ENCODE data around the gene KRT13. TPM values are rescaled to one million over a fixed set of nuclear protein-coding genes. Genes with fewer than 3 reads are reported as not detected.

KRT13 gene
- total and polyA plus RNA-seq, 2 donors (not counting 3 experiments of a cell fraction or from before 2014, with no cell fraction given), result not detected

DNA sequence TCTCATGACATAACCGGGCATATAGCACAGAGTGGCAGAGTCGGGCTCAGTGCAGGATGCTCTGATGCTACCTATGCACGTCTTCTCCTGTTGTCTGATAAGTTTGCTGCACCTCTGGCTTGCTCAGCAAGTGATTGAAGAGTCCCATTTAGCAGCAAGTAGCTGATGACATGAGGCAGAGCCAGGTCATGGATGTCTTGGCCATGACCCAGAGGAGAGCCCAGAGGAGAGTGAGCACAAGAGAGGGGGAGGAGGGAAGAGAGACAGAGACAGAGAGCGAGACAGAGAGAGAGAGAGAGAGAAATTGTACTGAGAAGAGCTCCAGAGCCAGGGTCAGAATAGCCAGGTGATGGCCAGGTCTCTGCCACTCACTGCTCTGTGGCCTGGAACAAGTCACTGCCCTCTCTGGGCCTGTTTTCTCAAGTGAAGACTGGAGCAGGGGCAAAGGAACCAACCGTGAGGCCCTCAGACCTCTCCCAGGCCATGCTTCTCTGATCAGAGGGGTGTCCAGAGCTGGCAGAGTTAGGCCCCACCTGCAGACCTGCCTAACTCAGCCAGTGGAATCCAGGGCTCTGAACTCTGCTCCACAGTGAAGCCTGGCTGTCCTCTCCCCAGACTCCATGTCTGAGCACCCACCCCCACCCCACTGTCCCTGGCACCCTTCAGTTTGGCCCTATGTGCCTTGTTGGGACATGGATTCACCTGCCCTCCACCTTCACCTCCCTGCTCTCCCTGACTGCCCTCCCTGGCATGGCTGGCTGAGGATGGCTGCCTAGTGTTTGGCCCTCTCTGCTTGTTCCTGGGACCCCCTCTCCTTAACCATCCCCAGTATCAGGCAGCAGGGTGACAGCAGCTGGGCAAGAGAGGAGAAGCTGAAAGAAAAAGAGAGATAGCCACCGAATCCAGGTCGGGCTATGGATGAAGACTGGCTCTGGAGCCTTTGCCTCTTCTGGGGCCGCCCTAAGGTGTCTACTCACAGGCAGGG, 20.2 kb downstream of the KRT13 start:
- no peaks in the 10 kb centered on the region for H3K9me3 ChIP-seq (replicated peaks; ENCODE audit: control insufficient read depth, insufficient read depth, low read length)
- H3K9ac ChIP-seq (replicated peaks; ENCODE audit: extremely low read depth, insufficient read depth, low read length), result no peak overlapping the region
- no peaks in the 10 kb centered on the region for H3K79me2 ChIP-seq (ENCODE audit: control insufficient read depth, insufficient read depth, low read length)
- no peaks in the 10 kb centered on the region for H3K4me1 ChIP-seq (ENCODE audit: control insufficient read depth, extremely low read depth, insufficient read depth, low read length)
- H3K36me3 ChIP-seq (ENCODE audit: control insufficient read depth in 2 of 2, extremely low read depth in 1 of 2, insufficient read depth in 2 of 2, low read length in 2 of 2), result no peaks in the 10 kb centered on the region
- DNase-seq (ENCODE audit: low read depth, low spot score), result no peak
- no peak for TF ChIP-seq MAX (IDR thresholded peaks at IDR 0.05; ENCODE audit: insufficient read depth, insufficient read length)
- no peak for TF ChIP-seq GATA2 (IDR thresholded peaks at IDR 0.05; ENCODE audit: insufficient read depth, insufficient read length, low read depth, low read length)
- TF ChIP-seq POLR2AphosphoS5 (IDR thresholded peaks at IDR 0.05; ENCODE audit: insufficient read depth, low read depth, low read length), result no peak
- TF ChIP-seq, protein P1, sequence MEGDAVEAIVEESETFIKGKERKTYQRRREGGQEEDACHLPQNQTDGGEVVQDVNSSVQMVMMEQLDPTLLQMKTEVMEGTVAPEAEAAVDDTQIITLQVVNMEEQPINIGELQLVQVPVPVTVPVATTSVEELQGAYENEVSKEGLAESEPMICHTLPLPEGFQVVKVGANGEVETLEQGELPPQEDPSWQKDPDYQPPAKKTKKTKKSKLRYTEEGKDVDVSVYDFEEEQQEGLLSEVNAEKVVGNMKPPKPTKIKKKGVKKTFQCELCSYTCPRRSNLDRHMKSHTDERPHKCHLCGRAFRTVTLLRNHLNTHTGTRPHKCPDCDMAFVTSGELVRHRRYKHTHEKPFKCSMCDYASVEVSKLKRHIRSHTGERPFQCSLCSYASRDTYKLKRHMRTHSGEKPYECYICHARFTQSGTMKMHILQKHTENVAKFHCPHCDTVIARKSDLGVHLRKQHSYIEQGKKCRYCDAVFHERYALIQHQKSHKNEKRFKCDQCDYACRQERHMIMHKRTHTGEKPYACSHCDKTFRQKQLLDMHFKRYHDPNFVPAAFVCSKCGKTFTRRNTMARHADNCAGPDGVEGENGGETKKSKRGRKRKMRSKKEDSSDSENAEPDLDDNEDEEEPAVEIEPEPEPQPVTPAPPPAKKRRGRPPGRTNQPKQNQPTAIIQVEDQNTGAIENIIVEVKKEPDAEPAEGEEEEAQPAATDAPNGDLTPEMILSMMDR (IDR thresholded peaks at IDR 0.05; ENCODE audit: extremely low read depth in 1 of 2, insufficient read depth in 1 of 2, low read depth in 1 of 2, low read length in 2 of 2), result no peak
- no peak for TF ChIP-seq FOS (IDR thresholded peaks at IDR 0.05; ENCODE audit: borderline replicate concordance, insufficient read depth, low read length)
- TF ChIP-seq JUN (IDR thresholded peaks at IDR 0.05; ENCODE audit: borderline replicate concordance, insufficient read depth, insufficient read length, low read depth), result no peak
- TF ChIP-seq MYC (IDR thresholded peaks at IDR 0.05; ENCODE audit: low read depth, low read length), result no peak
- no peak for TF ChIP-seq EZH2 (IDR thresholded peaks at IDR 0.05; ENCODE audit: borderline replicate concordance, low read depth, low read length, severe bottlenecking)
- TF ChIP-seq POLR2A (IDR thresholded peaks at IDR 0.05; ENCODE audit: low read depth, low read length), result no peak
- no peaks in the 10 kb centered on the region for H3K27me3 ChIP-seq (ENCODE audit: control insufficient read depth in 2 of 2, insufficient read depth in 2 of 2, low read length in 2 of 2)
- no peak for FAIRE-seq
- CTCF ChIA-PET, result interaction anchor here (0.7 to 22.3 kb wide), 5 partner anchors 15 to 180 kb away, joined by 3 to 350 read pairs (median 7); no protein-coding TSS in a partner anchor
- dilution Hi-C loops (cut with MboI; ENCODE audit: extremely low pct_ligation_motif_present, low sequenced_read_pairs) (no loop called here), intact Hi-C loops (cut with micrococcal nuclease) (no loop called here)
- H3K27ac ChIP-seq (ENCODE audit: insufficient read depth, low read depth, low read length), result no peak overlapping the region
- H4K20me1 ChIP-seq (replicated peaks; ENCODE audit: control insufficient read depth, extremely low read depth, insufficient read depth, low read length), result no peaks in the 10 kb centered on the region
- H2AFZ ChIP-seq (ENCODE audit: low read depth, low read length), result no peak overlapping the region
- no peak overlapping the region for H3K4me3 ChIP-seq (replicated peaks in 1 of 3; ENCODE audit: insufficient read depth in 1 of 3, low read depth in 1 of 3, low read length in 3 of 3)
- H3K9me1 ChIP-seq (replicated peaks; ENCODE audit: control insufficient read depth, extremely low read depth, insufficient read depth, low read length), result no peaks in the 10 kb centered on the region
- no peak overlapping the region for H3K4me2 ChIP-seq (ENCODE audit: insufficient read depth, low read length)
- POLR2A ChIA-PET, result no interaction called here
- BruUV-seq (replicated peaks), result no TSS peak
